Measurements from ENCODE around the gene ERN1.
A peak's percentile ranks its signal among the peaks of the same experiment; 100 is the strongest.

ERN1 gene

DNA sequence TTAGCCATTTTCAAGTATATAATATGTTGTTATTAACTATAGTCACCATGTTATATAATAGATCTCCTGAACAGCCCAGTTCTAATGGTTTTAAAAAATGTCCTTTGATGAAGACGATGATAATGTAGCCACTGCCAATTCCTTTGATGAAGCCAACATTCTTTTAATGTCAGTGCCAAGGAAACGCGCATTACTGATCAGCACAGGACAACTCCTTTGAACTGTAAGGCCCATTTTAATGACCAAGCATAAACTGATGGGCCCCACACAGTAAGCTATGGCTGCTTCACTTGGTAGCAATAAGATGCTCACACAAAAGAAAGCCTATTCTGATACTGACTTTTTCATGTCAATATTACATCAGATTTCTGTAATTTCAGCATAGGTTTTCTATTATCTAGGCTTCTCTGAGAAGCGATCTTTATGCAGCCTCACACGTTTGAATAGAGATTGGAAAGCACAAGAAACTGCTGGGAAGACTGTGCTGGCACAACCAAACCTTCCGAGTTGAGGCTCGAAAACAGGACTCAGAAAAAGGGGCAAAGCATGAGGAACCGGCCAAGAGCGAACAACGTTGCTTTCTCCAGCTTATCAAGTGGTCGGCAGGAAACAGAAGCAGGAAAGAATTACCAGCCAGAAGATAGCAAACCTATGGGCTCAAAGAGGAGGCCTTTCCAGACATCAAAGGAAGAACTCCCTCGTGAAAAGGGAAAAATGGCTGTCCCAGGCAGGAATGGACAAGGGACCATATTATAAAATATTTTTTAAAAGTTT, 19.4 kb downstream of the ERN1 start:
- TF ChIP-seq, protein P1, sequence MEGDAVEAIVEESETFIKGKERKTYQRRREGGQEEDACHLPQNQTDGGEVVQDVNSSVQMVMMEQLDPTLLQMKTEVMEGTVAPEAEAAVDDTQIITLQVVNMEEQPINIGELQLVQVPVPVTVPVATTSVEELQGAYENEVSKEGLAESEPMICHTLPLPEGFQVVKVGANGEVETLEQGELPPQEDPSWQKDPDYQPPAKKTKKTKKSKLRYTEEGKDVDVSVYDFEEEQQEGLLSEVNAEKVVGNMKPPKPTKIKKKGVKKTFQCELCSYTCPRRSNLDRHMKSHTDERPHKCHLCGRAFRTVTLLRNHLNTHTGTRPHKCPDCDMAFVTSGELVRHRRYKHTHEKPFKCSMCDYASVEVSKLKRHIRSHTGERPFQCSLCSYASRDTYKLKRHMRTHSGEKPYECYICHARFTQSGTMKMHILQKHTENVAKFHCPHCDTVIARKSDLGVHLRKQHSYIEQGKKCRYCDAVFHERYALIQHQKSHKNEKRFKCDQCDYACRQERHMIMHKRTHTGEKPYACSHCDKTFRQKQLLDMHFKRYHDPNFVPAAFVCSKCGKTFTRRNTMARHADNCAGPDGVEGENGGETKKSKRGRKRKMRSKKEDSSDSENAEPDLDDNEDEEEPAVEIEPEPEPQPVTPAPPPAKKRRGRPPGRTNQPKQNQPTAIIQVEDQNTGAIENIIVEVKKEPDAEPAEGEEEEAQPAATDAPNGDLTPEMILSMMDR (IDR thresholded peaks at IDR 0.05; ENCODE audit: unreplicated experiment in 3 of 3), result no peak
- Mint-ChIP-seq H3K36me3 (ENCODE audit: low read depth) (no peaks in the 10 kb centered on the region), H3K27me3 (ENCODE audit: low read depth) (no peaks in the 10 kb centered on the region), H3K4me1 (peaks cover 11% of the 10 kb centered on the region), H3K27ac (no peak overlapping the region), H3K4me3 (no peak overlapping the region), H3K9me3 (no peaks in the 10 kb centered on the region)

DNA sequence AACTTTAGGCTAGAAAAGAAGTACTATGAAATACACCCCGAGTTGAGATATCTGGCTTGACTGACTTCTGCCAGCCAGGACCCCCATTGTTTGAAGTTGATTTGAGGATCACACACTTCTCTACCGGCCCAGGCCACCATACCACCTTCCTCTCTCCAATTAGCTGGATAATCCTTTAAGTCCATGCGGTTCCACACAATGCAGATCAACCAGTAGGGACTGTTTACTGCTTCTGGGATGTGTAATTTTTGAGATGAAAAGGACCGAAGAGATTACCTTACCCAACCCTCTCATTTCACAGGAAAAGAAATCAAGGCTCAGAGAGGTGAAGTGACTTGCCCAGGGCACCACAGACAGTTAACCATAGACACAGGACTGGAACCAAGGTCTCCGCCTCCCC, 20.5 kb downstream of the ERN1 start:
- no peak overlapping the region for H3K4me3 Mint-ChIP-seq
- H3K9me3 Mint-ChIP-seq, result no peaks in the 10 kb centered on the region

DNA sequence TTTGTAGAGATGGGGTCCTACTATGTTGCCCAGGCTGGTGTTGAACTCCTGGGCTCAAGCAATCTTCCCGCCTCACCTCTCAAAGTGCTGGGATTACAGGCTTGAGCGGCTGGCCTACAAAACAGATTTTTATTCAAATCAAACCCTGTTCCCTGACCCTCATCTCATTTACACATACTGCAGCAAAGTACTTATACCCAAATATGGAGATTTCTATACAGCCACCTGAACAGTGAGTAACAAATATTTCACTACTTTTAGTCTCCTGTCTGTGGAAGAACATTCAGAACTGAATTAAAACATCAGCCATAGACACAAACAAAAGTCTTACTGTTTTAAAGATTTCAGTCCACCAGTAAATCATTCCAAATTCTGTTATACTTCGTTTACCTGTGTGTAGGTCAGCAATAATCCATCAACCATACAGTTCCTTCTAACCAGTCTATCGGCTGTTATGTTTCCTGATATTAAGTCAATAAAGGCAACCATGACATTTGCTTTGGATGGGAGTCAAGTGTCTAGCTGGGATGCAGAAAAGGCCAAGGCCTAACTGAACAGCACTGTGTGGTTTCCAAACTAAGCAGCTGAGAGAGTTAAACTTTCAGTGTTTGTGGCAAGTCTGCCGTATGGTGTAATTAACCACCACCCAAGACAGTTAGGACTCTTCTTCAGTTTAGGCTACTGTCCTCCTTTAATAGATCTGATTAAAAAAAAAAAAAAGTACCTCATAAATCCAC, 22.3 kb downstream of the ERN1 start:
- H3K27ac Mint-ChIP-seq, result peak overlapping the region; percentile 49 to 72 (median 72)
- H3K27me3 Mint-ChIP-seq (ENCODE audit: low read depth), result no peaks in the 10 kb centered on the region
- H3K36me3 Mint-ChIP-seq (ENCODE audit: low read depth), result no peaks in the 10 kb centered on the region
- H3K4me1 Mint-ChIP-seq, result peaks cover 11% of the 10 kb centered on the region
- TF ChIP-seq, protein P1 (IDR thresholded peaks at IDR 0.05; ENCODE audit: unreplicated experiment in 3 of 3), result no peak
- no peak overlapping the region for H3K4me3 Mint-ChIP-seq
- no peaks in the 10 kb centered on the region for H3K9me3 Mint-ChIP-seq

More for the DNA sequence above, 20.5 kb downstream of the ERN1 start:
- TF ChIP-seq, protein P1 (IDR thresholded peaks at IDR 0.05; ENCODE audit: unreplicated experiment in 3 of 3), result no peak
- Mint-ChIP-seq H3K4me1 (peaks cover 11% of the 10 kb centered on the region), H3K27me3 (ENCODE audit: low read depth) (no peaks in the 10 kb centered on the region), H3K36me3 (ENCODE audit: low read depth) (no peaks in the 10 kb centered on the region), H3K27ac (no peak overlapping the region)

DNA sequence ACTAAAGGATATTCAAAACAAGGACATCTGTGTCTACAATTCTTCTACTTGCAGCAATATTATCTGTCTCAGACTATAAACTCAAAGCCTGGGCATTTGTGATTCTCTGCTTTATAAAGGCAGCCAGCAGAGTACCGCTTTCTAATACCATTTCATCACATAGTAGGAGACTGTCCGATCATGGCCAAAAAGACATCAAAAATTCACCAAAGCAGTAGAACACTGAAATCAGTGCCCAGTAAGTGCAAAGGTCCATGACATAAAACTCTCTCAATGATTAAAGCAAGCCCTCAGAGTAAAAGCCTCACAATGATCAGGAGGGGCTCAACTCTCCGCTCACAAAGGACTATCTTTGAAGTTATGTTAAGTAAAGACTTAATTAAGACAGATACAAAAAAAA, 23.0 kb downstream of the ERN1 start:
- Mint-ChIP-seq H3K27me3 (ENCODE audit: low read depth) (no peaks in the 10 kb centered on the region), H3K4me3 (no peak overlapping the region), H3K4me1 (peaks cover 11% of the 10 kb centered on the region), H3K9me3 (no peaks in the 10 kb centered on the region), H3K27ac (peak overlapping the region in 2 of 3 experiments; percentile 1 to 75), H3K36me3 (ENCODE audit: low read depth) (no peaks in the 10 kb centered on the region)
- TF ChIP-seq, protein P1 (IDR thresholded peaks at IDR 0.05; ENCODE audit: unreplicated experiment in 3 of 3), result no peak

DNA sequence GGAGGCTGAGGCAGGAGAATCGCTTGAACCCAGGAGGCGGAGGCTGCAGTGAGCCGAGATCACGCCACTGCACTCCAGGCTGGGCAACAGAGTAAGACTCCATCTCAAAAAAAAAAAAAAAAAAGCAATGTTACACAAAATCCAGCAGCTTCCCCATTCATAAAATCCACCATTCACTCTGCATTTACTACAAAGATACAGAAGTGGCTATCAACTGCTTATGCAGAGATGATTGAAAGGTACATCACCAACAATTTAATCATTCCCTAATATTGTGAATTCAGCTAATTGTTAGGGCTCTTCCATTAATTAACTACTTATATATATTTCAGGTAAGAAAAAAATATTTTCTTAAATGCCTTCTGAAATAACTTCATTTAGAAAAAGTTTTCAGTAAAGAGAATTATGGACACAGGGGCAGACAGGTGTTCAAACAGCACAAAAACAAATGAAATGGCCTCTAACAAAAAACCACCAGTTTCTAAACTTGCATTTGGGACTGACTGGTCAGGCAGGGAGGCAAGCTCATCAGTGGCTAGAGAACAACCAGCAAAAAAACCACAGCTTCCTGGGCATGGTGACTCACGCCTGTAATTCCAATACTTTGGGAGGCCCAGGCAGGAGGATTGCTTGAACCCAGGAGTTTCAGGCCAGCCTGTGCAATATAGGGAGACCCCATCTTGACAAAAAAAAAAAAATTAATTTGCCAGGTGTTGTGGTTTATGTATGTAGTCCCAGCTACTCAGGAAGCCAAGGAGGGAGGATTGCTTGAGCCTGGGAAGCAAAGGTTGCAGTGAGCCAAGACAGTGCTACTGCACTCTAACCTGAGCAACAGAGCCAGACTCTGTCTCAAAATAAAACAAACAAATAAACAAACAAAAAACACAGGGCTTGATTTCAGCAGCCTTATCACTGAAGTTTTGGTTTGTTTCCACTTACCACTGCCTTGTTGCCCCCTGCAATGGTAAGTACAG, 26.3 kb downstream of the ERN1 start:
- peaks cover 4% of the 10 kb centered on the region for H3K36me3 Mint-ChIP-seq (ENCODE audit: low read depth)
- TF ChIP-seq, protein P1 (IDR thresholded peaks at IDR 0.05; ENCODE audit: unreplicated experiment in 3 of 3), result no peak

More for the DNA sequence above, 26.3 kb downstream of the ERN1 start:
- H3K27me3 Mint-ChIP-seq (ENCODE audit: low read depth), result peaks cover 3% of the 10 kb centered on the region
- H3K27ac Mint-ChIP-seq, result no peak overlapping the region
- no peak overlapping the region for H3K4me3 Mint-ChIP-seq
- H3K9me3 Mint-ChIP-seq, result no peaks in the 10 kb centered on the region
- H3K4me1 Mint-ChIP-seq, result peaks cover 11% of the 10 kb centered on the region

All from nephron (organoid).